GM21526 (cell line): ENCODE data around the gene CIROP.

ENCODE experiments used
- ATAC-seq: cut with Tn5 transposase; IDR thresholded peaks from one replicate; pipeline ENCODE4 v1.9.1; 2021; ENCODE audit warnings: moderate library complexity; ENCODE audit not compliant: unreplicated experiment, low FRiP score

The CIROP gene, protein sequence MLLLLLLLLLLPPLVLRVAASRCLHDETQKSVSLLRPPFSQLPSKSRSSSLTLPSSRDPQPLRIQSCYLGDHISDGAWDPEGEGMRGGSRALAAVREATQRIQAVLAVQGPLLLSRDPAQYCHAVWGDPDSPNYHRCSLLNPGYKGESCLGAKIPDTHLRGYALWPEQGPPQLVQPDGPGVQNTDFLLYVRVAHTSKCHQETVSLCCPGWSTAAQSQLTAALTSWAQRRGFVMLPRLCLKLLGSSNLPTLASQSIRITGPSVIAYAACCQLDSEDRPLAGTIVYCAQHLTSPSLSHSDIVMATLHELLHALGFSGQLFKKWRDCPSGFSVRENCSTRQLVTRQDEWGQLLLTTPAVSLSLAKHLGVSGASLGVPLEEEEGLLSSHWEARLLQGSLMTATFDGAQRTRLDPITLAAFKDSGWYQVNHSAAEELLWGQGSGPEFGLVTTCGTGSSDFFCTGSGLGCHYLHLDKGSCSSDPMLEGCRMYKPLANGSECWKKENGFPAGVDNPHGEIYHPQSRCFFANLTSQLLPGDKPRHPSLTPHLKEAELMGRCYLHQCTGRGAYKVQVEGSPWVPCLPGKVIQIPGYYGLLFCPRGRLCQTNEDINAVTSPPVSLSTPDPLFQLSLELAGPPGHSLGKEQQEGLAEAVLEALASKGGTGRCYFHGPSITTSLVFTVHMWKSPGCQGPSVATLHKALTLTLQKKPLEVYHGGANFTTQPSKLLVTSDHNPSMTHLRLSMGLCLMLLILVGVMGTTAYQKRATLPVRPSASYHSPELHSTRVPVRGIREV

DNA sequence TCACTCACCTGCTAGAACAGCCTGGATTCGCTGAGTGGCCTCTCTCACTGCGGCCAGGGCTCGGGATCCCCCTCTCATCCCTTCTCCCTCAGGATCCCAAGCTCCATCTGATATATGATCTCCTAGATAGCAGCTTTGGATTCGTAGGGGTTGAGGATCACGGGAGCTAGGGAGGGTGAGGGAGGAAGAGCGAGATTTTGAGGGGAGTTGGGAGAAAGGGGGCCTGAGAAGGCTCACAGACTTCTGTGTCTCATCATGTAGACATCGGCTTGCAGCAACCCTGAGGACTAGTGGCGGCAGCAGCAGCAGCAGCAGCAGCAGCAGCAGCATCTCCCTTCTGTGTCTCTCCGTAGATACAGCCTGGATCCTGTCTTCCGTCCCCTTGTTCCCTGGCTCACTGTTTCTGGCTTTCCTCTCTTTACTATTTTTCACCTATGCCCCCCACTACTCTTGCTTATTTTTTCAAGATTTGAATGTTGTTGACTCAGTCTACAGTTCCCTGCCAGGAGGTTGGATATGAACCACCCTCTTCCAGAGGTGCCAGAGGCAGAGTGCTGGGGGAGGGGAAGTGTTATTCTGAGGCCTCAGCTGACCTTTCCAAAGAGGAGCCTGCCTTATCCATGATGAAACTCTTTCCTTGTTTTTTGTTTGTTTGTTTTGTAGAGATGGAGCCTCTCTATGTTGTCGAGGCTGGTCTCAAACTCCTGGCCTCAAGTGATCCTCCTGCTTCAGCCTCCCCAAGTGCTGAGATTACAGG is at the start of gene CIROP:
TSS of gene CIROP (minus strand) at position 399 of the 757 bp plus-strand sequence. CDS start at position 330, 69 bp downstream.
- ATAC-seq: no peak

DNA sequence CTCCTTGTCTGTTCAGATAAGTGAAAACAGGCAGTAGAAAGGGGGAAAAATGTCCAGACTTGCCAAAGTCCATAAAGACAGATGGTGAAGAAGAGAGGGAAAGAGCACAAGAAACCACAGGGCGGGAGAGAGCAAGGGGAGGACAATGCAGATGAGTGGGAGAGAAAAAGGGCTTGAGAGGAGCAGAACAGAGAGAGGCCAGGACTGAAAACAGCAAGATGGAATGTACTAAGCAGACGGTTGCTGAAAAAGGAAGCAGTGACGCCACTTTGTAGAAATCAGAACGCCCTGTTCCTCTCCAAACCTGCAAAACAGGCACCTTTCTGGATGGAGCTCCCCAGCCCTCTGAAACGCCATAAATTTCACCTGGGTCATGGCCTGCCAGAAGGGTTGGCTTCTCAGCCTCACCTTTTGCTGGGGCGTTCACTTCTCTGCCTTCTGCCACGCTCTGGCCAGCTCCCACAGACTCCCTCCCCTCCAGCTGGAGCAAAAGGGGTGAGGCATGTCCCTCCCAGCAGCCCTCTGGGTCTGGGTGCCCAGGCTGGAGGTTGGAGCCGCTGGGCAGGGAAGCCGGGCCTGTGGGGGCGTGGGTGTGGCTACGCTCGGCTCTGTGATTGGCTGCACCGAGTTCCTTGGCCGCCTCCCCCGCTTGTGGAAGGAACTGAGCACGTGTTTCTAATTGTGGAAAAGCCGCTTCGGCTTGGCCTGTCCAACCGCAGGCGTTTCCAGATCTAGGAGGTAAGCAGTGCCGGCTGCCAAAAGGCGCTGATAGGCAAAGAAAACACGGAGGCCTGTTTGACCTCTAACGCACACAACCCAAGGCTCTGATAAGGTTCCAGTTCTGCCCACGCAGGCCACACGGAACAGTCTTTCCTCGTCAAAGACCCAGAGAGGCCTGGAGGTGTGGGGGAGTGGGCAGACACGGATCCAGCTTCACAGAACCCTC is 49.3 kb upstream of the CIROP start:
- ATAC-seq: no peak

DNA sequence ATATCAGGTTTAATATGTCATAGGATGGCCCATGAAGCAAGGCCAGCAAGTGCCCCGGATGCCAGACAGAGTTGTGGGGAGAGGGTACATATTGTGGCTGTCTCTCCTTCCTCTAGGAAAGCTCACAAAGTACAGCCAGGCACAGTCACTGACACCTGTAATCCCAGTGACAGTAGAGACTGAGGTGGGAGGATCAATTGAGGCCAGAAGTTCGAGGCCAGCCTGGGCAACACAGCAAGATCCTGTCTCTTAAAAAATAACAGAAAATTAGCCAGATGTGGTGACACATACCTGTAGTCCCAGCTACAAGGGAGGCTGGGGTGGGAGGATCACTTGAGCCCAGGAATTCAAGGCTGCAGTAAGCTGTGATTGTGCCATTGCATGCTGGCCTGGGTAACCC is 46.6 kb upstream of the CIROP start:
- no peak for ATAC-seq

DNA sequence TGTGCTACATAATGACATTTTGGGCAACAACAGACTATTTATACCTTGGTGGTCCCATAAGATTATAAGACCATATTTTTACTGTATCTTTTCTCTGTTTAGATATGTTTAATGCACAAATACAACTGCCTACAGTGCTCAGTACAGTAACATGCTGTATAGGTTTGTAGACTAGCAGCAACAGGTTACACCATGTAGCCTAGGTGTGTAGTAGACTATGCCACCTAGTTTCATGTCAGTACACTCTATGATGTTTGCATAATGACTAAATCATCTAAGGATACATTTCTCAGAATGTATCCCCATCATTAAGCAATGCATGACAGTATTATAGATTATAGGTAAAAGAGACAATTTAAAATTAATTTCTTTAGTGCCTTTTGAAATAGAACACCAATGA is 45.0 kb upstream of the CIROP start:
- no peak for ATAC-seq

DNA sequence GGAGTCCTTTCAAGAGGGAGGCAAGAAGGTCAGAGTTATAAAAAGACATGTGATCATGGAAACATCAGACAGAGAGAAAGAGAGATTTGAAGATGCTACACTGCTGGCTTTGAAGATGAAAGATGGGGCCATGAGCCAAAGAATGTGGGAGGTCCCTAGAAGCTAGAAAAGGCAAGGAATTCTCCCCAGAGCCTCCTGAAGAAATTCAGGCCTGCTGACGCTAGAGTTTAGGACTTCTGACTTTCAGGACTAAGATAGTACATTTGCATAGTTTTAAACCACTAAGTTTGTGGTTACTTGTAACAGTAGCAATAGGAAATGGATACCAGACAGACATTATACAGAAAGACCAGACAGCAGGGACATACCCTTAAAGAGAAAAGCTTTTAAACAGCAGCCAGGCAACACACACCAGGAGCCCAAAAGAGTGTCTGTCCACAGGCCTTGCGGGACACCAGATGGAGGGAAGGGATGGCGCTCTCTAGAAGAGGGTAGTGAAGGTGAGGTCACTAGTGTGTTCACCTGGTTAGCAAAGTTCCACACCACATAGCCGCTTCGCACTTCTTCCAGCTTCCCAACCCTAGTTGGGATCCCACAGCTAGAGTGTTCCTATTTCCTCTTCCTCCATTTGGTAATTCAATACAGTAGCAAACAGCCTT is 43.9 kb upstream of the CIROP start:
- no peak for ATAC-seq

DNA sequence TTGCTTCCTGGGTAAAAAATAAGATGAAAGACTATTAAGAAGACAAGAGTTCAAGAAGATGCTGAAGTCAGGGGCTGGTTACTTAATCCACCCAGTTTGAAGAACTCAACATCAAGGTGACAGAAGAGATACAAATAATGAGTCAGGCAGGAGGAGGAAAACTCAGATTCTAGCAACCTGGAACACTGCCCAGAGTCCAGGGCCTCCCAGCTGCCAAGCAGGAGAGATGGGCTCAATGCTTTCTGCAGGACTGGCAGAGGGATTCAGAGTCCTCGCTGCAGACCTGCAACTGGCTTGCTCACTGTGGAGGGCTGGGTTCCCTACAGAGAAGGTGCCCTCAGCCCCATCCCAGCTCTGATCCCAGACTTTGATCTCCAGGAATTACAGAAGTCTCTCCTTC is 42.9 kb upstream of the CIROP start:
- no peak for ATAC-seq

DNA sequence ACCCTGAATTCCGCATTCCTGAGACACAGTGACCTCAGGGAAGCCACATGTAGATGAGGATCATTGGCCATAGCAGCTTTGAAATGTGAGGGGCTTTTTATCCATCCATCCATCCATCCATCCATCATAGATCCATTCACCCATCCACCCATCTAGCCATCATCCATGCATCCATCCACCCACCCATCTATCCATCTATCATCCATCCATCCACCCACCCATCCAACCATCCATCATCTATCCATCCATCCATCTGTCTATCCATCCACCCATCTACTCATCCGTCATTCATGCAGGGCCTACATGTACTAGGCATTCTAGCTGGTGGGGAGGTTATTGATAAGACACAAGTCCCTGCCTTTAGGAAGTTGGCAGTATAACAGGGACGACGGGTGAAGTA is 42.2 kb upstream of the CIROP start:
- no peak for ATAC-seq

DNA sequence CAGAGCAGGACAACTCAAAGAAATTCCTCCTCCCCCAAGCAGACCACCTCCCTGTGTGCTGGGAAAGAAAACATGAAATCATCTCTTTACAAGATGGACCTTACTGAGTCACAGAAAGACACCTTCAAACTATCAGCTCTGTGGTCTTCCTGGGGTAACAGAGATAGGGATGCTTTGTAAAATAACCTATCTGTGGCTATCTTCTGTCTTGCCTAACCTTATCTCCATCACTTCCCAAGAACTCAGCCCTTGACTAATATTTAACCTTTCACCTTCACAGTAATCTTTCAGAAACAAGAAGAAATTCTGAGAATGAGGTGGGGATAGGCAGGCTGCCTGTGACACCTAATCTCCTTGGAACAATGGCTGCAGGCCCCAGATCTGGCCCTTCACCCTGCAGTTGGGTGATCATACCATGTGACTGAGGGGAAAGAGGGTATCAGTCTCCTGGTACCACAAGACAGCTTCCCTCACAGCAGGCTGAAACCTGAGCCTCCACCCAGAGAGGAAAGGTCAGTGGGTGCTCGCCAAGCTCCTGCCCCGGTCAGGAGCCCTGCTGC is 41.6 kb upstream of the CIROP start:
- ATAC-seq: no peak

DNA sequence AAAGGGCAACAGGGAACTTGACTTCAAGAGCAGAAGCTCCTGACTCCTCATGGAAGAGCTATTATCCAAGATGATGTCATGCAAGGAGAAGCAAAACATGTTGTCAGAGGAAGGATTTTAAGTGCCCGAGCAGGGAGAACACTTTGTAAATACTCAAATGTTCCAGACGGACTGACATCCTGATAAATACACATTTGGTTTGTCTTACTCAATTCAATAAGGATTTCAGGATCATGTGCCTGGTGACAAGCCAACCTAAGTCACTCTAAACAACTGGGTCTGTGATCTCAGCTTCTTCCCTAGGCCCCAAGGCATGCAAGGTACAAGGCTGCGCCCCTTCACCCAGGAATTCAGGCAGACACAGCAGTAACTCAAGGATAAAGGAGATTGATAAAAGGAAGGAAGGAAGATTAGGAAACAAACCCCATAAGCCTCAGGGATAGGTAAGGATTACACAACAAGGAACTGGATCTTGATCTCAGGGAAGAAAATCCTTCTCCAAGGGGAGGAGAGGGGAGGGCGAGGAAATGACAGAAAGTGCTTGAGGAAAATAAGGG is 41.1 kb upstream of the CIROP start:
- no peak for ATAC-seq

DNA sequence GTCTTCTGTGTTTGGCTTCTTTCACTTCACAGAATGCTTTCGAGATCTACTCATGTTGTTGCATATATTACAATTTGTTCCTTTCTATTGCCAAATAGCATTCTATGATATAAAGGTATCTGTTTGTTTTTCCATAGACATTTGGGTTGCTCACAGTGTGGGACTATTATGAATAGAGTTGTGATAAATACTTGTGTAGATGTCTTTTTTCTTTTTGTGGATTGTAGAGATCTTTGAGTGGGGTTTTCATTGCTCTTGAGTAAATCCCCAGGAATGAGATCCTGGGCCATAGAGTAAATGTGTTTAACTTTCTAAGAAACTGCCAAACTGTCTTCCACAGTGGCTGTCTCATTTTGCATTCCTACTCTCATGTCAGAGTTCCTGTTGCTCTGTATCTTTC is 39.1 kb upstream of the CIROP start:
- ATAC-seq: no peak

DNA sequence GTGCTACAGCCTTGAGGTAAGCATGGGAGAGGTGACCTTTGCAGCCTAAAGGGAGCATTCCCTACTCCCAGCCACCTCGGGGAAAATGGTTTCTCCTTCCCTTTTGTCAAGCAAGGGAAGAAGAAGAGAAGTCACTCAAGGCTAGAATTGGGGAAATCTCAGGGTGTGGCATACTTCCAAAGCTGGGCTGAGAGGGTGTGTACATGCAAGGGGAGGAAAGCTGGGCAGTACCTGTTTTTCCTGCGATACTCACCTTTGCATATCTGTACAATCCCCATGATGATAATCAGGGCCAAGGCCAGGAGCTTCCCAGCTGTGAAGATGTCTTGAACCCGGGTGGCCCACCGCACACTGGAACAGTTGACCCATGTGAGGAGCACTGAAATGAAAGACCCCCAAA is 38.0 kb upstream of the CIROP start:
- no peak for ATAC-seq

DNA sequence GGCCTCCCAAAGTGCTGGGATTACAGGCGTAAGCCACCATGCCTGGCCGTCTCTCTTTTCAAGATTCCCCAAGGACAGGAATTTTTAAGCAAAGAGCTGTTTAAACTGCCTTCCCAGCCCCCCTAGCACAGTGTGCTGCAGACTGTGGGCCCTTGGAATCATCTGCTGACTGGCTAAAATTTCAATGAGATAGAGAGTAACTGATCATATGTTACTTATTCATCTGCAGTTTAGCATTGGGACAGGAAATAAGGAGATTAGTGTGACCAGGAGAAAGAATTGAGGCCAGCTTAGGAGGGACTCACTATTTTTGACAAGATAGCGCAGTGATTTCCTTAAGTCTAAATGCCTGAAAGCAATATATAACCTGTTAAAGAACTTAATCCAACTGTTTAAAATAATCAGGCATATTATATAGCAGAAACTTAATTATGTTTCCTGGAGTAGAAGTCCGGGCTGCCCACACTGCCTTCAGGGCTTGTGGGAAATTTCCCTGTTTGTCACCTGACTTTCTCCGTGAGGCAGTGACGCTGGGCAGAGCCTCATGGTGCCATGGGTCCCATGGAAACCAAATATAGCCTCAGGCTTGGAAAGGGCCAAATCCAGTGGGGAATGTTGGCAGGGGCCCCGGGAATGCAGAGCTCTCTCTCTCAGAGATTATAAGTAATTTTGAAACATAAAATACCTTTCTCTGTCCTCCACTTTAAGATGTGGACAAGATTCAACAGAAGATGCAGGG is 37.1 kb upstream of the CIROP start:
- ATAC-seq: no peak

DNA sequence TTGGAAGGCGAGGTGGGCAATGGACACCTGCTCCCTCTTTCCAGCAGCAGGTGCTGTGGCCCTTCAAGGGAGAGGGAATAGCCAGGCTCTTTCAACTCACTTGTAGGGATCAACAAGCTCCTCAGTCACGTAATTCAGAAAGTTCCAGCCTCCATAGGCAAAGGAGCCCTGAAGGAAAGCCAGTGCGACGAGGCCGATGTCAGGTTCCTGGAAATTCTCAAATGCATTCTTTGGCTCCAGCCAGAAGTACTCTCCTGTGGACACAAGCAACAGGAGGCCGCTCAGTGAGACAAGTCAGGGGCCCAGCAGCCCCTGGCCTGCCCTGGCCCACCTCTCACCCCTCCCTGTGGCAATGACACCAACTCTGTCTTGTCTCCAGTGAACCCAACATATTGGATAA is 35.6 kb upstream of the CIROP start:
- ATAC-seq: no peak

DNA sequence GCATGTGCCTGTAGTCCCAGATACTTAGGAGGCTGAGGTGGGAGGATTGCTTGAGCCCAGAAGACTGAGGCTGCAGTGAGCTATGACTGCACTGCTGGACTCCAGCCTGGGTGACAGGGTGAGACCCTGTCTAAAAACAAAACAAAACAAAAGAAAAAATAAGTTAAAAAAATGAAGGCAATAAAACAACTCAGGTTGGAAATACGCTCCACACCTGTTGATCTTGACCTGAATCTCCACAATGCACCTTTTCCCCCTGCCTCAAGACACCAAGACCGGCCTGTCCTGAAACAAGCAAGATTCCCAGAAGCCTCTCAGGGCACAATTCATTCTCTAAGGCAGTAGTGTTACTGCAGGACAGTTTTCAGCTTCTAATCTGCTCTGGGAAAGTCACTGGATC is 35.1 kb upstream of the CIROP start:
- ATAC-seq: no peak

DNA sequence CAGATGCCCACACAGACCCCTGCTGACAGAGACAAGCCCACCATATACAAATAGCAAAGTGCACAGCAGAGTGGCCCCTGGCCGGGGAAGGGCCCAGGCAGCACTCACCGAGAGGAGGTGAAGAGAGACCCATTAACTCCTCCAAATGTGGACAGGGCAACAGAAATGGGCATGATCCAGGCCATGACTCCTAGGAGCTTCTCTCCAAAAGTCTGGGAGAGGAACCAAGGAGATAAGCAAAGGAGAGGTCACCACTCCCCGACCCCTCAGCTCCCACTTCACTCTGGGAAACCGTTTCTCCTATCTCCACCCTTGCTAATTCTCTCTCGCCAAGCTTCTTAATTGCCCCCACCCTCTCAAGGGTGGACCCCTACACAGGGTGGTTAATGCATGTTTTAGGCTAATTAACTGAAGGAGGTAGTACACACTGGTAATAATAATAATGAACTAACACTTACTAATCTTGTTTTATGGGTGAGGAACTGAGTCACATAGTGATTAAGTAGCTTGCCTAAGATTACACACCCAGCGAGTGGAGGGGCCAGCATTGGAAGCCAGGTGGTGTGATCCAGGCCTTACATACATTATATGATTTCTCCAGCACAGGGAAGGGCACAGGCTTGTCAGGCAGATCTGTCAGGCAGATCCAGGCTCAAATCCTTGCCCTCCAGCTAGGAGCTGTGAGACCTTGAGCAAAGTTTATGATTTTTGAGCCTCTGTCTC is 33.2 kb upstream of the CIROP start:
- ATAC-seq: no peak

DNA sequence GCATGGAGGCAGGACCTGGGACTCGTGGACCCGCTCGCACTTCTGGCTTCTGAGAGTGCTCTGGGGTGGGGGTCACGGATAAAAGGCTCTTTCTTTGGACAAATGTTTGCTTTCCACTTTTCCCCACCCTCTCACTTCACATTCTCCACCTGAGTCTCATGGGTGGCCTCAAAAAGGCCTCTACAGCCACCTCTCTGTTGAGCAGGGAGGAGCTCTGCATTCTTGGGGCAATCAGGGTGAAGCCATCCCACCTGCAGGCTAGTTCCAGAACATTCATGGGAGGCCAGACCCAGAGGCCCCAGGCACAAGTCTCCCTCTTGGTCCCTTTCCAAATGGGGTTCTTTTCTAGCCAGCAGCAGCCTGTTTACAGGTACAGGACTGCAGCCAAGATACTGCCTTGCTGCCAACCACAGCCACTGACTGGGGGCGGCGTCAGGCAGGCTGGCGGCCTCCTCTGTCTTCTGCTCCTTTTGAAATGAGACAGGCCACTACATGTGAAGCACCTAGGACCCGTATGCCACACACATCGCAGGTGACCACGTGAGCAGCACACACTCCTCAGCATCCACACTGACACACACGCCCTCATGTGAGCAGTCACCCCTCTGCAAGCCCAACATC is 32.5 kb upstream of the CIROP start:
- ATAC-seq: no peak

DNA sequence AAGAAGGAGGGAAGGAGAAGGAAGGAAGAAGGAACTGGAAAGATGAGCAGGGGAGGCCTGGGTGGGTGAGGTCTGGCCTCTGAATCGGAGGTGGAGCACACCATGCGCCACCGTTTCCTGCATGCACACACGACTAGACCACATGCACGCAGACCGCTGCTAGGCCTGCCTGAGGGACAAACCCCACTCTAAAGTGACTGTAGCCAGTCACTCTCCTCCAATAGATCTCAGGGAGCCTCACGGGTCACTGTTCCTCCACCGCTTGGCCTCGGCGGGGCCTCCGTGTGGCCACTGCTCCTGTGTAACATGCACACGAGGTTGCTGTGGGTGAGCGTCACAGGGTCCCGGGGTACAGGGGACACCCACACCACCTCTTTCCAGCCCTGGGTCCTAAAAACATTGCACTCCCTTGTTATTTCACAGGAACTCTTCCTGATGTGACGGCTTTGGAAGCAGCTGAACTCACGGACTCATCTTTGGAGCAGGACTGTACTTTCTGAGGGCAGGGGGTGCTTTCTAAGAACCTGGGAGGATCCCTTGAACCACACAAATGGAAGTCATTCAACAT is 31.9 kb upstream of the CIROP start:
- no peak for ATAC-seq
